NCI-H748 (cell line): Measurements from ENCODE around the gene CEP128.
A peak's percentile ranks its signal among the peaks of the same experiment; 100 is the strongest.

Experiments used
- DNase-seq: peaks from one replicate; lab custom pipeline; 2025; ENCODE audit not compliant: unreplicated experiment; lab: John Stamatoyannopoulos, UW

CEP128 gene

GRCh38 chr14:80493620-80494019 is 447.9 kb downstream of the CEP128 start:
- DNase-seq, result no peak

GRCh38 chr14:80491650-80492049 is 449.9 kb downstream of the CEP128 start:
- no peak for DNase-seq

DNA sequence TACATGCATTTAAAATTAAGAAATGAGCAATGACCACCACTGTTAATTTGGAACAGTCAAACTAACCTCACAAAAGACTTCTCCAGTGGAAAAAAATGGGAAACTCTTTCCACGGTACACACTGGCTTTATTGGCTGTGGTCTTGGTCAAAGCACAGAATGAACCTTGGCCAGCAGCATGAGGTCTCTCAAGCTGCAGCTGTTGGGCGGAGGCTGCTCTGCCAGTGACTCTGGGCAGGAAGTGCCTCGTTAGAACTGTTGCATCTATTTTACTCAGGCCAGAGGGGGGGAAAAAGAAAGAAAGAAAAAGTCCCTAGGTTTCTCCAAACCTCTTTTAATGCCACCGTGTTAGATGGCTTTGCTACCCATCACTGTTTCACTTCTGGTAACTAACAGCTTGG is 450.4 kb downstream of the CEP128 start:
- peak; percentile 62 for DNase-seq

DNA sequence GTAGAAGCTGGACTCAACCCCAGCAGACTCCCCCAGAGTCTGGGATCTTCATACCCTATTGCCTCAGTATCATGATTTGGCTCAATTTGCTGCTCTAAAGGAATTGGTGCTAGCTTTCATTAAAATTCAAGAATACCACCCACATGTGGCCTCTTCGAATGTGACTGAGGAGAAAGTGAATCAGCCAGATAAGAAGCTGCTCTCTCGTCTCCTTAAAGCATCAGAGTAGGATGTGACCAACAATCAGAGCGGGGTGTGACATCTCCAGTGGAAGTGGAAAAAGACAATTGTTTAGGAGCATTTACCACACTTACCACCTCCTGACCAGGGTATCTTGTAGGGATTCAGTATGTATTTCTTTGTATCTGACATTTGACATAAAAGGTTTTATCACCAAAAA is 452.0 kb downstream of the CEP128 start:
- no peak for DNase-seq

- no peak for DNase-seq
Measured at GRCh38 chr14:80485764-80486163, 455.8 kb downstream of the CEP128 start.

DNA sequence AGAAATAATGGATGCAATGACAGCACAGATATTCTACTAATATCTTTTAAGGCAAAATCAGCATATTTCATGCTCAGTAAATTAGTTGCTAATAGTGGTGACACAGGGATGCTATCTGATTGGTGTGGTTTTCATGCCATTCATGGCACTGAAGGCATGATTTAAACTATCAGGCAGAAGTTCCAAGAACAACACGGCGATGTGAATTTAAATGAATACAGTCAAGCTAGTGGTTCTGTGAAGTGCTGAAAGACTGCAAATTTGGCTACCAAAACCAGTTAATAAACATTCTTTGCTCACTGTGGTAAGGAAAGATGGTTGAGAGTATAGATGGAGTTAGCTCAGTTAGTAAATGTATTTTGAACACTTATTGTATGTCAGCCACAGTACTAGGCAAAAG is 458.2 kb downstream of the CEP128 start:
- no peak for DNase-seq

- DNase-seq, result no peak
Measured at GRCh38 chr14:80477388-80478160, 464.0 kb downstream of the CEP128 start.

DNA sequence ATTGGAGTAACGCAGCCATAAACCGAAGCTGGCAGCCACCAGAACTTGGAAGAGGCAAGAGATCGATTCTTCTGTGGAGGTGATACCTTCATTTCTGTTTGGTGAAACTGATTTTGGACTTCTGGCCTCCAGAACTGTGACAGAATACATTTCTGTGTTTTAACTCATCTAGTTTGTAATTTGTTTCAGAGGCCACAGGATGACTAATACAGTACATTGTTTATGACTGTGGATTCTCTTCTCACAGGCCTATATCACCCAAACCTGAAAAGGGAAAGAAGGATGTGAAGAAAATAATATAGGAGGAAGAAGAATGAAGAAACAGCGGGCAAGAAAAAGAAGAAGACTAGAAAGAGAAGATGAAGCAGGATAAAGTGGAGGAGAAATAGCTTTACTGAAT is 466.5 kb downstream of the CEP128 start:
- DNase-seq, result no peak

DNA sequence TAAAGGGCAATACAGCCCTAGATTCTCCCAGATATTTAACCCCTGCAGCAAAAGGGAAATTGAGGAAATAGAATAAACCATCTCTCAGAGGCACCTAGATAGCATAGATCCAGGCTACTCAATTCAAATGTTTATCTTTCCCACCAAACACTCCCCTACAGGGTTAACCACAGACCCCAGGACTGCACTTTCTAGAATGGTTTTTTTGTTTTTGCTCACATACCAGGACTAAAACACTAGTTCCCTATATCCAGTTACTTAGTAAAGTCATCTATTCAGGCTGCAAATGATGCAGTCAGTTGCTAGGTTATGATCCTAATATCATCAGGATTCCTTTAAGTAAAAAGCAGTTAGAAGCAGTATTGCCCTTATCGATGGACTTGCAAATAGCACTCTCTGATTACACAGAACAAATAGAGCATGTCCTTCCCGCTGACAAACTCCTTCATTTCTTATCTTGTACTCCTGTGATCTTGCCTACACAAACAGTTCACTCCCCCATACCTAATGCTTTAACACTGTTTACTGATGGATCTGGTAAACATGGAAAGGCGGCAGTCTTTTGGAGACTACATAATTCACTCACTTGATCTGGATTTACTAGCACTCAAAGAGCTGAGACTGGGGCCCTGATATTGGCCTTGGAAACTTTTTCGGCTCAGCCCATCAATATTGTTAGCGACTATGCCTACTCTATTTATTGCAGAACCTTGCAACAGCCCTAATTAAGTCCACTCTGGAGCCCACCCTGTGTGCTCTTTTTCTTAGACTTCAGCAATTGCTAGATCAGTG is 473.0 kb downstream of the CEP128 start:
- DNase-seq, result no peak

DNA sequence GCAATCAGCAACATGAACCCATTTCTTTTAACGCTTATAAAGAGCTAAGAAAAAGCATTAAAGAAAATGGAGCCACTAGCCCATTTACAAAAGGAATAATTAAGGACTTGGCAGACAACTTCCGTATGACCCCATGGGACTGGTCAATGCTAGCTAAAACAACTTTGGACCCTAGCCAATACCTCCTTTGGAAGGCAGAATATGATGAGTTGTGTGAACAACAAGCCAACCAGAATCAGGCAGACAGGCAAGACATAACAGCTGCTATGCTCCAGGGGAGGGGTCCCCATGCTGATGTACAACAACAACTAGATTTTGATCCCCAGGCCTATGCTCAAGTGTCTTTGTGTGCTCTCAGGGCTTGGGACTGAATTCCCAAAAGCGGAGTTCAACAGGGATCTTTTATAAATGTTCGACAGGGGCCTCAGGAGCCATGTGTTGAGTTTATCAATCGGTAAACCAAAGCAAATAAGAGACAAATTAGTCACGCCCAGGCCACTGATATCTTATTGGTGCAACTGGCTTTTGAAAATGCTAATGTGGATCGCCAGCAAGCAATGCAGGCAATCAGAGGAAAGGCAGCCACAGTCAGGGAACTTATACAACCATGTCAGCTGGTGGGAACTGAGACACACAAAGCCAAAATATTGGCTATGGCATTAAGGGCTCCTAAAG is 475.9 kb downstream of the CEP128 start:
- DNase-seq, result peak; percentile 10

- peak; percentile 85 for DNase-seq
Measured at GRCh38 chr14:80464531-80465149, 476.9 kb downstream of the CEP128 start.

GRCh38 chr14:80456209-80456608 is 485.3 kb downstream of the CEP128 start:
- no peak for DNase-seq

DNA sequence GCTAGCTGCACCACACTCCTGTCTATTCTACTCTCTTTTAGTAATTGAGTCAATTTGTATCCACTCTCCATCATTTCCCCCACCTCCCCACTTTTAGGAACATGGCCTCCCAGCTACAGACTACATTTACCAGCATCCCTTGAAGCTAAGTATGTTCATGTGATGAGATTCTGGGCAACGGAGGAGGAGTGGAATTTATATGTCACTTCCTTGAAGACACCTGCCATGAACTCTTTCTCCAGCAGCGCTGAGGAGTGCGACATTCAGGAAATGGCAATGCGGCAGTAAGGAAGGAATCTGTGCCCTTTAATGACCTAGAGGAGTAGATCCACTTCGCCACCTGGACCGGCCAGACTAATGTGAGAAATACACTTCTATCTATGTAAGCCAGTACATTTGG is 486.5 kb downstream of the CEP128 start:
- DNase-seq, result no peak

DNA sequence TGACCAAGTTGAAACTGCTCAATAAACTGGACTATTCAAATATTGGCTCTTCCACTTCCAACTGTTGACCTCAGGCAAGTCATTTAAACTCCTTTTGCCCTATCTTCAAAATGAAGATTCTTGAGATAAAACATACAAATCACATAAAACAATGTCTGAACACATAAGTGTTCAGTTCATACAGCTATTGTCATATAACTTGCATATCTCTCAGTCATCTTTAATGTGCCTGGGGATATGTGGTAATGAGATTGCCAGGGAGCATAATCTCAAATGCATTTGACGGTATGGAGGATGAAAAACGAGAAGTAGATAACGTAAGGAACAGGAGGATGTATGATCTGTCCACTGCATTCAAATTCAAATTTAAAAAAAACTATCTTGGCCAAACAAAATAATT is 493.3 kb downstream of the CEP128 start:
- no peak for DNase-seq

- DNase-seq, result no peak
Measured at GRCh38 chr14:80447392-80447791, 494.1 kb downstream of the CEP128 start.
